PC-9 (cell line): ENCODE measurements around the gene CD81. TPM values are rescaled to one million over a fixed set of nuclear protein-coding genes. Genes with fewer than 3 reads are reported as not detected.

Experiments
- BruUV-seq: library from RNA; stranded (reverse); fragments of 400-500 nt; replicated peaks from 2 replicates; lab custom pipeline; 2021; lab: Mats Ljungman, UMichigan
- CTCF ChIA-PET: fragments of 300-600 bp; sonication (Branson Sonifier 250); formaldehyde crosslinking; loops from one replicate; lab custom pipeline; 2022; ENCODE audit warnings: antibody characterized with exemption; lab: Charles Lee
- POLR2A ChIA-PET: fragments of 300-600 bp; sonication (Branson Sonifier 250); formaldehyde crosslinking; loops from one replicate; lab custom pipeline; 2022; ENCODE audit warnings: antibody characterized with exemption; ENCODE audit not compliant: unreplicated experiment; lab: Charles Lee
- DNase-seq, 2 experiments: peaks; one replicate each; pipeline versions ENCODE4 v3.0.0 to v3.0.0-alpha.2; 2015 to 2022; ENCODE audit warnings: mixed read lengths in 1 of 2
- H2AFZ ChIP-seq: fragments of 200-600 bp; sonication (generic); 2 replicates; pipeline ENCODE4 v1.8.1; 2017; ENCODE audit warnings: antibody characterized with exemption
- H3F3A ChIP-seq: fragments of 200-600 bp; sonication (generic); 2 replicates; pipeline ENCODE4 v1.8.1; 2017; ENCODE audit warnings: antibody characterized with exemption, mild to moderate bottlenecking, low read depth; ENCODE audit not compliant: insufficient read depth
- H3K27ac ChIP-seq: fragments of 200-600 bp; sonication (generic); 2 replicates; pipeline ENCODE4 v1.6.1; 2016; ENCODE audit warnings: mixed run types
- H3K27me3 ChIP-seq: fragments of 200-600 bp; sonication (generic); 2 replicates; pipeline ENCODE4 v1.6.1; 2016; ENCODE audit warnings: low read depth, mixed run types; ENCODE audit not compliant: insufficient read depth
- H3K36me3 ChIP-seq: fragments of 200-600 bp; sonication (generic); 2 replicates; pipeline ENCODE4 v1.6.1; 2016; ENCODE audit warnings: low read depth, mixed run types
- H3K4me1 ChIP-seq: fragments of 200-600 bp; sonication (generic); replicated peaks from 2 replicates; pipeline ENCODE4 v1.6.1; 2016; ENCODE audit warnings: mixed run types; ENCODE audit not compliant: insufficient read depth
- H3K4me2 ChIP-seq: fragments of 200-600 bp; sonication (generic); 2 replicates; pipeline ENCODE4 v1.6.1; 2017; ENCODE audit warnings: mixed run types
- H3K4me3 ChIP-seq: fragments of 200-600 bp; sonication (generic); 2 replicates; pipeline ENCODE4 v1.6.1; 2016; ENCODE audit warnings: mixed run types
- H3K79me2 ChIP-seq: fragments of 200-600 bp; sonication (generic); 2 replicates; pipeline ENCODE4 v1.6.1; 2017; ENCODE audit warnings: low read depth, mixed run types
- H3K9me2 ChIP-seq: fragments of 200-600 bp; sonication (generic); 2 replicates; pipeline ENCODE4 v1.8.1; 2017; ENCODE audit warnings: mild to moderate bottlenecking; ENCODE audit not compliant: insufficient read depth
- H3K9me3 ChIP-seq: fragments of 200-600 bp; sonication (generic); 2 replicates; pipeline ENCODE4 v1.8.1; 2016; ENCODE audit warnings: low read depth; ENCODE audit not compliant: insufficient read depth
- H4K20me1 ChIP-seq: fragments of 200-600 bp; sonication (generic); 2 replicates; pipeline ENCODE4 v1.8.1; 2017; ENCODE audit not compliant: insufficient read depth
- EZH2 ChIP-seq: fragments of 200-600 bp; sonication (generic); IDR thresholded peaks from 2 replicates; pipeline ENCODE4 v1.8.0; 2017; ENCODE audit warnings: antibody characterized with exemption, low read depth
- intact Hi-C: fragments of 100-400 bp; cut with micrococcal nuclease; formaldehyde crosslinking; loops from one replicate; pipeline ENCODE4 v1.10.0; 2022; ENCODE audit not compliant: unreplicated experiment
- total RNA-seq: library from RNA; stranded (reverse); gene quantifications from 2 replicates; pipeline ENCODE4 v1.2.3, GENCODE V29; 2021
- TF ChIP-seq, protein P1 (sequence below): fragments of 200-600 bp; sonication (generic); conservative IDR thresholded peaks from 2 replicates; pipeline ENCODE4 v1.6.1; 2017; ENCODE audit warnings: mixed run types, antibody characterized with exemption, mild to moderate bottlenecking, moderate library complexity

CD81 gene
- total RNA-seq, 1 experiment from 2014 or later = 180 TPM

DNA sequence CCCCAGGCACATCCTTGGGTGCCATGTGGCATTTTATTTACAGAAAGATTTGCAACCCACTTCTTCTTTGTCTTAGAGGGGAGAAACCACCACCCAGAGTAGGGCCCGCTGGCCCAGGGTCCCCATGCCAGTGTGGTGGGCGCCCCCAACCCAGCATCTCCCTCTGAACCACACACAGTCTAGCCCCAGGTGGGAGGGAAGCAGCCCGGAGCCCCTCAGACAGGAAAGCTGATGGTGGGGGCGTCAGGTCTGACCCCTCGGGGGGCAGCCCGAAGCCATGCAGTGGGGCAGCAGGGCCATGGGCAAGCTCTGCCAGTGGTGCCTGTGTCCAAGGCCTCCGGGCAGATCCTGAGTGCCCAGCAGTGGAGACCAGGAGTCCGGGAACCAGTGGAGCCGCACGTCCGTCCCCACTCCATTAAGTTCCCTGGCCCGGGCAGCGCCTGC, 55.5 kb downstream of the CD81 start:
- Histone ChIP-seq H4K20me1 (no peaks in the 10 kb centered on the region), H2AFZ (no peak overlapping the region), H3K27ac (no peak overlapping the region), H3K79me2 (no peaks in the 10 kb centered on the region), H3F3A (no peaks in the 10 kb centered on the region), H3K4me1 (no peaks in the 10 kb centered on the region), H3K36me3 (no peaks in the 10 kb centered on the region), H3K4me2 (no peak overlapping the region), H3K9me3 (no peaks in the 10 kb centered on the region), H3K9me2 (no peaks in the 10 kb centered on the region), H3K27me3 (peaks cover 13% of the 10 kb centered on the region), H3K4me3 (no peak overlapping the region)
- BruUV-seq = no TSS peak
- ChIA-PET CTCF (no interaction called here), POLR2A (no interaction called here)
- DNase-seq = no peak
- TF ChIP-seq, protein P1, sequence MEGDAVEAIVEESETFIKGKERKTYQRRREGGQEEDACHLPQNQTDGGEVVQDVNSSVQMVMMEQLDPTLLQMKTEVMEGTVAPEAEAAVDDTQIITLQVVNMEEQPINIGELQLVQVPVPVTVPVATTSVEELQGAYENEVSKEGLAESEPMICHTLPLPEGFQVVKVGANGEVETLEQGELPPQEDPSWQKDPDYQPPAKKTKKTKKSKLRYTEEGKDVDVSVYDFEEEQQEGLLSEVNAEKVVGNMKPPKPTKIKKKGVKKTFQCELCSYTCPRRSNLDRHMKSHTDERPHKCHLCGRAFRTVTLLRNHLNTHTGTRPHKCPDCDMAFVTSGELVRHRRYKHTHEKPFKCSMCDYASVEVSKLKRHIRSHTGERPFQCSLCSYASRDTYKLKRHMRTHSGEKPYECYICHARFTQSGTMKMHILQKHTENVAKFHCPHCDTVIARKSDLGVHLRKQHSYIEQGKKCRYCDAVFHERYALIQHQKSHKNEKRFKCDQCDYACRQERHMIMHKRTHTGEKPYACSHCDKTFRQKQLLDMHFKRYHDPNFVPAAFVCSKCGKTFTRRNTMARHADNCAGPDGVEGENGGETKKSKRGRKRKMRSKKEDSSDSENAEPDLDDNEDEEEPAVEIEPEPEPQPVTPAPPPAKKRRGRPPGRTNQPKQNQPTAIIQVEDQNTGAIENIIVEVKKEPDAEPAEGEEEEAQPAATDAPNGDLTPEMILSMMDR = no peak
- no peak for TF ChIP-seq EZH2
- intact Hi-C loops = no loop called here

DNA sequence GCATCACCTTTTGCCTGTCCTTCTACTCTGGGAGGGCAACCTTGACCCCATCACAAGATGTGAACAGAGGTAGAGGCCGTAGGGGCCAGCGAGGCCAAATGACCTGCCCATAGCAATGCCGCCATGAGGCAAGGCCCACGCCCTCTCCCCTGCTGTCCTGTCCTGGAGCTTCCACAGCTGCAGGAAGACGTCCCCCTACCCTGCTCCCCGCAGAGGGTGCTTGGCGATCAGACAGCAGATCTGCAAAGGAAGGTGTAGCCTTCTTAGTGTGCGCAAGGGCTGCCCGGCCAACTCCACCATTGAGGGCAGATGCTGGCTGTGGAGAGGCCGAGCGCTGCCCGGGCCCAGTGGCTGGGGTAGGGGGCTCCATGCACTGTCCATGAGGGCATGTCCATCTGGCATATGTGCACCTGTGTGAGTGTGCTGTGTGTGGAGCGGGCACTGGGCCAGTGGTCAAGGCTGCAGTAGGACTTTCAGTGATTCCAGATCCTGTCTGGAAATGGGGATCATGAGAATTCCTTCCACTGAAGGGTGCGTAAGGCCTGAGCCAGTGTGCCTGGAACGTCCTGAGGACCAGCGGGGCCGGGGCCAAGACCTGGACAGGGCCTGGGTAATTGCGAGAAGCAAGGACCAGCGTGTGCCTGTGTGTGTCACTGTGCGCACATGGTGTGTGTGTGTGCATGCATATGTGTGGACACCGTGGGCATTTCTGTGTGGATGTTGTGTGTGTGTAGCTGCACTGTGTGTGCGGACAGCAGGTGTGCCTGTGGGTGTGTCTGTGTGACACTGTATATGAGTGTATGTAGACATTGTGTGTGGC, 56.2 kb downstream of the CD81 start:
- Histone ChIP-seq H3K79me2 (no peaks in the 10 kb centered on the region), H3F3A (no peaks in the 10 kb centered on the region), H4K20me1 (no peaks in the 10 kb centered on the region), H3K4me2 (no peak overlapping the region), H3K4me3 (no peak overlapping the region), H3K27ac (no peak overlapping the region), H3K9me2 (no peaks in the 10 kb centered on the region), H3K36me3 (no peaks in the 10 kb centered on the region), H3K27me3 (peaks cover 19% of the 10 kb centered on the region), H3K9me3 (no peaks in the 10 kb centered on the region), H3K4me1 (no peaks in the 10 kb centered on the region), H2AFZ (no peak overlapping the region)
- intact Hi-C loops = no loop called here
- CTCF ChIA-PET = no interaction called here
- TF ChIP-seq, protein P1 = no peak
- no peak for TF ChIP-seq EZH2
- BruUV-seq = no TSS peak
- no peak for DNase-seq
- POLR2A ChIA-PET = no interaction called here

GRCh38 chr11:2434008-2434407, 56.9 kb downstream of the CD81 start:
- Histone ChIP-seq H3K27me3 (peaks cover 22% of the 10 kb centered on the region), H3K4me1 (no peaks in the 10 kb centered on the region), H4K20me1 (no peaks in the 10 kb centered on the region), H3F3A (no peaks in the 10 kb centered on the region), H2AFZ (no peak overlapping the region), H3K79me2 (no peaks in the 10 kb centered on the region), H3K9me3 (no peaks in the 10 kb centered on the region), H3K27ac (no peak overlapping the region), H3K9me2 (no peaks in the 10 kb centered on the region), H3K36me3 (no peaks in the 10 kb centered on the region), H3K4me3 (no peak overlapping the region), H3K4me2 (no peak overlapping the region)
- TF ChIP-seq EZH2 = no peak
- TF ChIP-seq, protein P1 = no peak
- no TSS peak for BruUV-seq
- ChIA-PET POLR2A (no interaction called here), CTCF (no interaction called here)
- DNase-seq = no peak
- intact Hi-C loops = no loop called here
